NCI-H1694 treated with DMSO at 0.1 percent for 48 hours (cell line): Measurements from ENCODE around the gene KLHDC1.
A peak's percentile ranks its signal among the peaks of the same experiment; 100 is the strongest.
"Not testable (repeated sequence)": the region's sequence is repeated elsewhere in the genome, so short reads cannot be mapped to it uniquely, and the experiment has no call there.

Experiments
- DNase-seq: peaks from one replicate; lab custom pipeline; 2025; lab: John Stamatoyannopoulos, UW

The KLHDC1 gene

GRCh38 chr14:49727171-49727570 lies 34.3 kb downstream of the KLHDC1 start:
- no peak for DNase-seq

GRCh38 chr14:49732896-49733295 lies 40.0 kb downstream of the KLHDC1 start:
- DNase-seq: no peak

- DNase-seq: no peak
These were observed 40.9 kb downstream of the KLHDC1 start for GRCh38 chr14:49733836-49734235.

- DNase-seq: not testable (repeated sequence)
These were observed 42.7 kb downstream of the KLHDC1 start for GRCh38 chr14:49735669-49736068.

- DNase-seq: no peak
These were observed 52.3 kb downstream of the KLHDC1 start for GRCh38 chr14:49745191-49745590.

- DNase-seq: not testable (repeated sequence)
These were observed 53.6 kb downstream of the KLHDC1 start for GRCh38 chr14:49746476-49746875.

GRCh38 chr14:49754570-49755097 lies 61.7 kb downstream of the KLHDC1 start:
- no peak for DNase-seq

- no peak for DNase-seq
These were observed 62.5 kb downstream of the KLHDC1 start for GRCh38 chr14:49755378-49755777.

GRCh38 chr14:49761839-49762551 lies 69.1 kb downstream of the KLHDC1 start:
- DNase-seq: no peak

GRCh38 chr14:49766839-49767238 lies 73.9 kb downstream of the KLHDC1 start:
- no peak for DNase-seq

- no peak for DNase-seq
These were observed 74.3 kb downstream of the KLHDC1 start for GRCh38 chr14:49767270-49767570.

- DNase-seq: peak; percentile 71
These were observed 74.8 kb downstream of the KLHDC1 start, which contains the start of gene KLHDC2 for GRCh38 chr14:49767571-49768300. Gene KLHDC2 (plus strand): TSS chr14:49768153. CDS start chr14:49768469, 316 bp downstream.

GRCh38 chr14:49768301-49769121 lies 75.6 kb downstream of the KLHDC1 start:
- no peak for DNase-seq

GRCh38 chr14:49769171-49769570 lies 76.3 kb downstream of the KLHDC1 start:
- no peak for DNase-seq

GRCh38 chr14:49769581-49770211 lies 76.8 kb downstream of the KLHDC1 start:
- DNase-seq: no peak

- DNase-seq: no peak
These were observed 77.4 kb downstream of the KLHDC1 start for GRCh38 chr14:49770212-49770817.

- not testable (repeated sequence) for DNase-seq
These were observed 78.8 kb downstream of the KLHDC1 start for GRCh38 chr14:49771691-49772090.

- no peak for DNase-seq
These were observed 81.2 kb downstream of the KLHDC1 start for GRCh38 chr14:49774106-49774505.

GRCh38 chr14:49778421-49778820 lies 85.5 kb downstream of the KLHDC1 start:
- DNase-seq: no peak

- DNase-seq: not testable (repeated sequence)
These were observed 88.1 kb downstream of the KLHDC1 start for GRCh38 chr14:49781040-49781439.

GRCh38 chr14:49783394-49784014 lies 90.6 kb downstream of the KLHDC1 start:
- DNase-seq: no peak
